ENCODE data around the gene SEL1L2.
A peak's percentile ranks its signal among the peaks of the same experiment; 100 is the strongest.
"Not testable (repeated sequence)": the region's sequence is repeated elsewhere in the genome, so short reads cannot be mapped to it uniquely, and the experiment has no call there.

The SEL1L2 gene, protein sequence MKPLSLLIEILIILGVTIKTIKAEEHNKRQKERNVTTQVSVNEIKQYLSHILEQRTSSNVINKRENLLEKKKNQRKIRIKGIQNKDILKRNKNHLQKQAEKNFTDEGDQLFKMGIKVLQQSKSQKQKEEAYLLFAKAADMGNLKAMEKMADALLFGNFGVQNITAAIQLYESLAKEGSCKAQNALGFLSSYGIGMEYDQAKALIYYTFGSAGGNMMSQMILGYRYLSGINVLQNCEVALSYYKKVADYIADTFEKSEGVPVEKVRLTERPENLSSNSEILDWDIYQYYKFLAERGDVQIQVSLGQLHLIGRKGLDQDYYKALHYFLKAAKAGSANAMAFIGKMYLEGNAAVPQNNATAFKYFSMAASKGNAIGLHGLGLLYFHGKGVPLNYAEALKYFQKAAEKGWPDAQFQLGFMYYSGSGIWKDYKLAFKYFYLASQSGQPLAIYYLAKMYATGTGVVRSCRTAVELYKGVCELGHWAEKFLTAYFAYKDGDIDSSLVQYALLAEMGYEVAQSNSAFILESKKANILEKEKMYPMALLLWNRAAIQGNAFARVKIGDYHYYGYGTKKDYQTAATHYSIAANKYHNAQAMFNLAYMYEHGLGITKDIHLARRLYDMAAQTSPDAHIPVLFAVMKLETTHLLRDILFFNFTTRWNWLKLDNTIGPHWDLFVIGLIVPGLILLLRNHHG

DNA sequence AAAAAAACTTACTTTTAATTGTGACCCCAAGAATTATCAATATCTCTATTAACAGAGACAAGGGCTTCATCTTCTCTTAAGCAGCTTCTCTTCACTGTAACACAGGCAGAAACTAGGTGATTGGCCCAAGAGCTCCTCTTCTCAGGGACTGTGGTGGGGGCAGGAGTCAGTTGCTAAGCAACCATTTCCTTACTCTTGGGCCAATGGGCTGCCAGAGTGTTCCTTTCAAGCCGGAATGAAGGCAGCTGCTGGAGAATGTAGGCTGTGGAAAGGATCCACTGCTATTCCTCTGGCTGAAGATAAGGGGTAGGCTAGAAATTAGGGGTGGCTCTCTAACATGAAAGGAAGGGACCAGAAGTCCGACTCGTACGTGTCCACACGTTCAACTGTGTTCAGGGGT is at the start of gene SEL1L2:
Gene SEL1L2 (minus strand): TSS at position 150 of the 400 bp plus-strand sequence. CDS start 80 bp downstream, at position 70.
- DNase-seq: peak in 1 of 2 experiments; percentile 32

- no peak for DNase-seq
Observed at GRCh38 chr20:14036567-14036966, 46.2 kb upstream of the SEL1L2 start.

DNA sequence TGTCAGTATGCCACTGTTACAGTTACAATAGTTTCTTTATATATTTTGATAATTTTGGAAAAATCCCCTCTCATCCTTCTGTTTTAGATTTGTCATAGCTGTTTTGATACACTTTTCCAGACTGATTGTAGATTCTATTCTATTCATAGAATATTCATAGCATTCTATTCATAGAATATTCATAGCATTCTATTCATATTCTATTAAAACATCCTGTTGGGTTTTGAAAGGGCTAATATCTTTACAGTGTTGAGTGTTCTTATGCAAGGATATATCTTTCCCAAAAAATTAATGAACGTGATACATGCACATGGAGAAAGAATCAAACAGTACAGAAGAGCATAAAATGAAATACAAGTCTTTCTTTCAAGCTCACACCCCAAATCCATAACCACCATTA is 42.9 kb upstream of the SEL1L2 start:
- no peak for DNase-seq

- DNase-seq: no peak
Observed at GRCh38 chr20:14030991-14031390, 40.6 kb upstream of the SEL1L2 start.

- no peak for DNase-seq
Observed at GRCh38 chr20:14012671-14013070, 22.3 kb upstream of the SEL1L2 start.

DNA sequence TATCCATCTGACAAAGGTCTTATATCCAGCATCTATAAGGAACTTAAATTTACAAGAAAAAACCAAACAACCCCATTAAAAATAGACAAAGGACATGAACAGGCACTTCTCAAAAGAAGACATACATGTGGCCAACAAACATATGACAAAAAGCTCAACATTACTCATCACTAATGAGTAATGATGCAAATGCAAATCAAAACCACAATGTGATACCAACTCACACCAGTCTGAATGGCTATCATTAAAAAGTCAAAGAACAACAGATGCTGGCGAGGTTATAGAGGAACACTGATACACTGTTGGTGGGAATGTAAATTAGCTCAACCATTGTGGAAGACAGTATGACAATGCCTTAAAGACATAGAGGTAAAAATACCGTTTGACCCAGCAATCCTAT is 18.8 kb upstream of the SEL1L2 start:
- DNase-seq: no peak

GRCh38 chr20:14005996-14006395 is 15.6 kb upstream of the SEL1L2 start:
- DNase-seq: no peak

DNA sequence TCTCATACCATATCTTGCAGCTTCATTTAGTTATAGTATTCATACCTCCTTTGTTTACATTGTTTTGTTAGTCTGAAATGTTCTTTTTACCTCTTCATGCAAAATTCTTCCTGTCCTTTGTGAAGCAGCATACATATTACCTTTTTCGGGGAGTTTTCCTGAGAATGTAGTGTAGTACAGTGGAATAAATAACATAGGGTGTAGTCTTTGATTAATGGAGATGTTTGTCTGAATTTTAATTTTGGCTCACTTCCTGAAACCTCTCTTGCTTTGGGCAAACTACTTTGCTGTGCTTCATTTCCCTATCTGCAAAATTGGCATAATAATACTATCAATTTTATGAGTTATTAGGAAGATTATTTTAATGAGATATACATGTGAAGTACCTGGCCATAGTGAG is 10.5 kb upstream of the SEL1L2 start:
- no peak for DNase-seq

- DNase-seq: no peak
Observed at GRCh38 chr20:13996265-13996664, 5.9 kb upstream of the SEL1L2 start.

DNA sequence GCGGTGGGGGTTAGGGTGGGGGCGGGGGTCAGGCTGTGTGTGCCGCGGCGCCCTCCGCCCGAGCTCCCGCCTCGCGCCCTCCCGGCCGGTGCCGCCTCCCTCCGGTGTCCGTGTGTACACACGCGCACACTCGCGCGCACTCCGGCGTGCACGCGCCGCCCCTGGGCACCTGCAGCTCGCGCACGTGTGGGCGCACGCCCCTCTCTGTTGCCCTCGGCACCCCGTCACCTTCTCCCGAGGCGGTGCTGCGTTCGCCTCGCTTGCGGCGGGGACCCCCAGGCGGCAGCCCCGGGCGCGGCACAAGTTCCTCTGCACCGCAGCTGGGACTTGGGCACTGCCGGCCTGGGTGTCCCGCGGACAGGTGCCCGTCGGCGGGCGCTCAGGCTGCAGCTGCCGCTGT is 5.4 kb upstream of the SEL1L2 start:
- peak in 1 of 2 experiments; percentile 40 for DNase-seq

GRCh38 chr20:13995086-13995665 is 4.8 kb upstream of the SEL1L2 start, which contains the start of gene MACROD2:
Gene MACROD2, plus strand, starts transcription at chr20:13995516.
- peak; percentile 93 to 99 for DNase-seq

DNA sequence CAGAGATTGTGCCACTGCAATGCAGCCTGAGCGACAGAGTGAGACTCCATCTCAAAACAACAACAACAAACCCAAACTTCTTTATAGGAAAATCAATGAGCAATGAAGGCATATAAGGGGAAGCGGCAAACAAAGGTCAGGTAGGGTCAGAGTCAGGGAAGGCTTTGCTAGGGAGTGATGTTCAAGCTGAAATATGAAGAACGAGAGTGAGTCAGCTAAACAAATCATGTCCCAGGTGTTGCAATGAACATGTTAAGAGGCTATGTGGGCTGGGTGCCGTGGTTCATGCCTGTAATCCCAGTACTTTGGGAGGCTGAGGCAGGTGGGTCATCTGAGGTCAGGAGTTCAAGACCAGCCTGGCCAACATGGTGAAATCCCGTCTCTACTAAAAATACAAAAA is 1.5 kb upstream of the SEL1L2 start:
- DNase-seq: not testable (repeated sequence)

DNA sequence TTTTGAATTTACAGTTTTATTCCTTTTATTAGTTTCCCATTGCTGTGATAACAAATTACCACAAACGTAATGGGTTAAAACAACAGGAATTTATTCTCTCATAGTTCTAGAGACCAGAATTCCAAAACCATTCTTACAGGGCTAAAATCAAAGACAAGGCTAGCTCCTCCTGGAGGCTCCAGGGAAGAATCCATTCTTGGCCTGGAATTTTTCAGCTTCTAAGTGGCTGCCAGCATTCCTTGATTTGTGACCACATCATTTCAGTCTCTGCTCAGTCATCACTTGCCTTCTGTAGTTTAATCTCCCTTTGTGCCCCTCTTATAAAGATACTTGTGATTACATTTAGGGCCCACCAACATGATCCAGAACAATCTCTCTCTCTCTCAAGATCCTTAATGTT is 897 bp upstream of the SEL1L2 start:
- DNase-seq: no peak

DNA sequence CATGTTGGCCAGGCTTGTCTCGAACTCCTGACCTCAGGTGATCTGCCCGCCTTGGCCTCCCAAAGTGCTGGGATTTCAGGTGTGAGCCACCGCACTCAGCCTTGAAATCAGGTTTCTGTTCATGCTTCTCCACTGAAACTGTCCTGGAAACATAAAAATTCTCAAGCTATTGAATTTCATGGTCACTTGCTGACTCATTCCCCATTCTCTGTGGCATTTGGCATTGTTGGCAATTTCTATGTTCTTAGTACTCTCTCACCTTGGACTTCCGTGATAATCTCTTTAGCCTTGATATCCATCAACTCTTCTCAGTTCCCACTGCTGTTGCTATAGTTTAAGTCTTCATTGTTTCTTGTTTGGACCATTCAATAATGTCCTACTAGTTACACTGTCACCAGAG is 6.2 kb downstream of the SEL1L2 start:
- no peak for DNase-seq

- no peak for DNase-seq
Observed at GRCh38 chr20:13960525-13960924, 29.9 kb downstream of the SEL1L2 start.

DNA sequence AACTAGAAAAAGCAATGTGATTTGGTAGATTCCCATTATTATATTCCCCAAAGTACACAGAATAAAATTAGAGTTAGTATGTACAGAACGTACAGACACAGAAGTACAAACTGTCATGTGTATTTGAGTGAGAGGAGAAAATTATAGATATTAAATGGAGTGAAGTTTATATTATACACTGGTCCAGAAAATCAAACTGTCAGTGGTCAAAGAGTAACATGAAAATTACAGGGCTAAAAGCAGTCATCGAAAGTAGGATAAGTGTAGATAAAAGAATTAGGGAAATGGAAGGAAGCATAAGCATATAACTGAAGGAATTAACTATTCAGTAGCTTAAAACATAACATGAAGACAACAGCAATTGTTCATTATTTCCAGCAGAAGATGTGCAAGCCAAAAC is 30.3 kb downstream of the SEL1L2 start:
- no peak for DNase-seq

- no peak for DNase-seq
Observed at GRCh38 chr20:13953227-13953626, 37.2 kb downstream of the SEL1L2 start.

GRCh38 chr20:13947719-13948118 is 42.7 kb downstream of the SEL1L2 start:
- no peak for DNase-seq

DNA sequence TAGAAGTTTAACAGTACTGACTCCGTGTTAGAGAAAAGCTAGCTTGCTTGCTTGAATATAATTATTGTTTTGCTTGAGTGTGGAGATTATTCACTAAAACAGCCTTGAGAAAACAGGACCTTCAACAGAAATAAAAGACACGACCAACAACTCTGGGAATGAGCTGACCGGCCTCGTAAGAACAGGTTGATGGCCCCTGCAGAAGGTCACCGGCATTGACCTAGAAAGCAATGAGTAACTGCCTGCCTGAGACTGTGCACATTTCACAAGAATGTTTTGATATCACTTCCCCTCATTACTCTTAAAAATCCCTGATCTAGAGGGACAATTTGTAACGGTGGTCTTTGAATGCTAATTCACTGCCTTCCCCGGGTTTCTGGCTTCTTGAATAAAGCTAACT is 49.4 kb downstream of the SEL1L2 start:
- DNase-seq: no peak

- DNase-seq: no peak
Observed at GRCh38 chr20:13936781-13937576, 53.4 kb downstream of the SEL1L2 start.

DNA sequence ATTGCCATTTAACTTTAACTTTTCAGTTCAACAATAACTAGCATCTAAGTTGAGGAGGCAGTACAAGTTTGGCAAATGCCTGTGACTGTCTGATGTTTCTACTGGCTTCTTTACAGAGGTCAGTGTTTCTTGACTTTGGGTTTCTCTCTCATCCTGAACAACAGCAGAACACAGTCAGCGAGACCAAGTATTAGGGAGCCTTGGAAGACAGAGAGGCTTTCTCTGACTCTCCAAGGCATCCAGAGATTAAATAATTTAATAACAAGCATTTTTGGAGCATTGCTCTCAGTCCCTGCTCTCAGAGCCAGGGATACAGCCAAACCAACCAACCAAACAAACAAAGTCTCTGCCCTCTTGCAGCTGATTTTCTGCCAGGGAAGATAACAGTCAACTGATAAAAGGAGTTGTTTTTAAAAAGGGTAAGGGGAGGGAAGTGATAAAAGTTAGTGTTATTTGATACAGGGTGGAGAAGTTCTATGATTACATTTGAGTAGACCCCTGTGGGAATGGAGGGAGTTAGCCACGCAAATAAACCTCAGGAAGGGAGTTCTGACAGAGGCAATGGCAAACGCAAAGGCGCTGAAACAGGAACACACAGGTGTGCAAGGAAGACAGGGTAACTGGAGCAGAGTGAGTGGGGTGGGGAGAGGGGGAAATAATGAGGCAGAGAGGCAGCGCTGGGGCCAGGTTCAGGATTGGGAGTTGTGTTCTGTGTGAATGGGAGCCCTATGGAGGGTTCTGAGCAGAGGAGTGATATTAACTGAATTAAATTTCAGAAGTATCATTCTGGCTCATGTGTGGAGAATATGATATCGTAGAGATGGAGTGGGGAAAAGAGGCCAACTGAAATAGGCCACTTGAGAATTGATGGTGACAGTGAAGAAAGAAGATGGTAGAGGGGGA is 55.2 kb downstream of the SEL1L2 start:
- no peak for DNase-seq

DNA sequence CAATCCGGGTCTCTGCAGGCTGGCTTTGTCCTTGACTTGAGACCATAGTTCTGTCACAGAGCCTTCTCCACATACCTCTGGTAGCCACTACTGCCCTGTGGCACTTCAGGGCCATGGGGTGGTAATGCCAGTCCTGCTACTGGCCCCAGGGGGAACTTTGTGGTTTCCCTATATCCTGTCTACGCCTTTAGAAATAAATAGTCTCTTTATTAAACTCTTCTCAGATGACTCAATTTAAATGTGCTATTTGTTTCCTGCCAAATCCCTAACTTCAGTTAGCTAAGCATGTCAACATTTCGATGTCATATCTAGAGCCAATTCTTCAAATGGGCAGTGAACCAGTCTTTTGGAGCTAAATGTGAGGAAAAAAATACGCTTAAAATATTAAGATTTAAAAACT is 60.1 kb downstream of the SEL1L2 start:
- DNase-seq: no peak

Measured in NCI-H446 (cell line).